Measurements from ENCODE around the gene LEO1.

The LEO1 gene

DNA sequence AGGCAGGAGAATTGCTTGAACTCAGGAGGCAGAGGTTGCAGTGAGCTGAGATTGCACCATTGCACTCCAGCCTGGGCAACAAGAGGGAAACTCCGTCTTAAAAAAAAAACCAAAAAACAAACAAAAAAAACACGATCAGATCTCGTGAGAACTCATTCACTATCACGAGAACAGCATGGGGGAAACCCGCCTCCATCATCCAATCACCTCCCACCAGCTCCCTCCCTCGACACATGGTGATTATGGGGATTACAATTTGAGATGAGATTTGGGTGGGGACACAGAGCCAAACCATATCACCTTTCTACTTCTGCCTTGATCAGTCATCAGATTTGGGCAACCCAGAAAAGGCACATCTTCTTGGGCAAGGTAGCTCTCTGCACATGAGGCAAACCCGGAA, 31.5 kb upstream of the LEO1 start:
- peak; percentile 44 for DNase-seq

DNA sequence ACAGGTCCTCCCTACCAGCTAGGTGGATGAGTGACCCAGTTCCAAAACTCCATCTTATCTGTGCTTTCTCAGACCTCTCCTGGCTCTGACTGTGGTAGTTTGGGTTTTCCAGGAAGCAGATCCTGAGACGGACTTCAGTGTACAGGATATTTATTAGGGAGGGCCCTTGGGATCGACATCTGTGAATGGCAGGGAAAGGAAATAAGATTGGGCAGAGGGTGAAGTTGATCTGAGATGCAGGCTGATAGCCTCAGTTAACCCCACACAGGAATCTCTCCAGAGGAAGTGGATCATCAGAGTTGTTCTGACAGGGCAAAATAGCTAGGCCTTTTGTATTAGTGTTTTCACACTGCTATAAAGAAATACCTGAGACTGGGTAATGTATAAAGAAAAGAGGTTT, 30.8 kb upstream of the LEO1 start:
- peak; percentile 8 for DNase-seq

DNA sequence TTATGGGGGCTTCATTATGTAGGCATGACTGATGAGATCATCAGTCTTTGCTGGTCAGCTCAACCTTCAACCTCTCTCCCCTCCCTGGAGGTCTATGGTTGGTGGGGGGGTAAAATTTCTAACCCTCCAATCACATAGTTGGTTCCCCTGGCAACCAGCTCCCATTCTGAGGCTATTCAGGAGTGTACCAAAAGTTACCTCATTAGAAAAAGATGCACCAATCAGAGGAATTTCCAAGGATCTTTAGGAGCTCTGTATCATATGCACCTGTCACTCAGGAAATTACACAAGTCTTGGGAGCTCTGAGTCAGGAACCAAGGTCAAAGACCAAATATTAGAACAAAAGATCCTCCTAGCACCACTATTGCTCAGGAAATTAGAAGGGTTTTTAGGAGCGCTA, 21.4 kb upstream of the LEO1 start:
- no peak for DNase-seq

DNA sequence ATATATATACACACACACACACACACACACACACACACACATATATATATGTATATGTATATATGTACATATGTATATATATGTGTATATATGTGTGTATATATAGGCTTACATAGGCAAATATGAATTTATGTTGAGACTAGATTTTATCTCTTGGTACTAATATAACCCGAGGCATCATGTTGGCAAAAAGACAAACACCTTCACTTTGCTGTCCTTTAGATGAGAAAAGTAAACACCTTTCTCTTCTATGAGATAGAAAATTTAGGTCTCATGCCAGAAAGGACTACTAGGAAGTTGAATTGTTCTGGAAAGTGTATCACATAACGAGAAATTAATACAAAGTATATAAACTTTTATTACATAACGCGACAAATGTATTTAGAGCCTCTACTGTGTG, 19.6 kb upstream of the LEO1 start:
- no peak for DNase-seq

DNA sequence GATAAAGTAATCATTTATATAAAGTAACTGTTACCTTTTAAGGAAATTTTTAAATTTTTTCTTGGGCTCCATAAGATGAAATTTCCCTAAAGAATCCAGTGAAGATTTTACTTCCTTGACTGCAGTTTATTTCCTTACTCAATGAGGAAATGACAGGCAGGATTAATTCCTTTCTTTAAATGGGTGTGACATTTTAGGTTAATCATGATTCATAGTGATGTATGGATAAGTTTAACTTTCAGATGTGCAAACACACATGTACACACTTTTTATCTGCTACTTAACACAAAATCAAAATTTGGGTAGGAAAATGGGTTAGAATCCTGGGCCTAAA, 11.2 kb upstream of the LEO1 start:
- no peak for DNase-seq

DNA sequence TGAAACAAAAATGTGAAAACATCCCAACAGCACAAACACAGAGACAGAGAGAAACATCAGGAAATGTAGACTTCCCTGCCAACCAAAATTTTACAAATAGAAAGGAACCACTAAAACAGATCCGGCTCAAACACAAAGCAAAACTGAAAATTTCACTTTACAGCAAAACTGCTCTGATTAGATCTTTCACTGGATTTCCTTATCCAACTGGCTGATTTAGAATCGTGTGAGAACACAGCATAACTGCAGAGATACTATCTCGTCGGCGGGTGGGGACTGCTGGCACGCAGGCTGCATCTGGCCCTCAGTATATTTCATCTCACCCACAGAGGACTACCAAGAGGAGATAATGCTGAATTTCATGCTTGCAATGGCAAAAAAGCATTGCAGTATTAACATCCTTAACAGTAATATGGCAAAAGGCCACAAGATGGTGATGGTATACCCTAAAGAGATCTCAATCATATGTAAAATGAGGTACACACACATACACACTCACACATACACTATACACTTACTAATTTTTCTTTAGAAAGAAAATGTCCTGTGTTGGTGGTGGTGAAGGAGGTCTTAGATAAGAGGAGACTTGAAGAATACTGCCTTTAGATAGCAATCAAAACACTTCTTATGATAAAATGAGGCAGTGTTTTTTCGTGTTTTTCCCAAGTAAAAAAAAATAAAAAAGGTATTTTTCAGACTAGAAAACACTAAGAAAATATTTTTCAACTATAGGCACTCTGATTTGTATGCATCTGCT, 10.6 kb upstream of the LEO1 start:
- peak; percentile 74 for DNase-seq

DNA sequence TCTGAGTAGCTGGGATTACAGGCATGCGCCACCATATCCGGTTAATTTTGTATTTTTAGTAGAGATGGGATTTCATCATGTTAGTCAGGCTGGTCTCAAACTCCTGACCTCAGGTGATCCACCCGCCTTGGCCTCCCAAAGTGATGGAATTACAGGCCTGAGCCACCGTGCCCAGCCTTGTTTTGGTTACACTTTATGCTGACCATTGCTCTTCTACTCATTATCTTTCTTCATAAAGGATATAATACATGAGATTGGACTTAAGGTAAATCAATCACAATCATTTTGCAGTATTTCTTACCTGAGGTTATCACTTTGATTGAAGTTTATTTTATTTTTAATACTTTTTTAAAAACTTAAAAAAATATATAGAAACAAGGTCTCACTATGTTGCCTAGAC, 2.2 kb upstream of the LEO1 start:
- no peak for DNase-seq

DNA sequence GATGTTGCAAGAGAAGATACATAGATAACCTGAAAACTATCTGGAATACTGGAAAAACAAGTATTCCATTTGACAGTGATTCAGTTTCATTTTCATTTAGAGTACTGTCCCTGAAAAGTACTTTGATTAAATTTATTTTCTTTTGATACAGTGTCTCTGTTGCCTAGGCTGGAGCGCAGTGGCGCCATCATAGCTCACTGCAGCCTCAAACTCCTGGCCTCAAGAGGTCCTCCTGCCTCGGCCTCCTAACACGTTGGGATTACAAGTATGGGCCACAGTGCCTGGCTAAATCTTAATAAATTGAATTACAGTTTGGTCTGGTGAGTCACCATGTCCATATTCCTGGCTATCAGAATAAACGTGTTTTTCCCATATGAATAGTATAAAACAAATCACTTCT, 1.6 kb upstream of the LEO1 start:
- no peak for DNase-seq

DNA sequence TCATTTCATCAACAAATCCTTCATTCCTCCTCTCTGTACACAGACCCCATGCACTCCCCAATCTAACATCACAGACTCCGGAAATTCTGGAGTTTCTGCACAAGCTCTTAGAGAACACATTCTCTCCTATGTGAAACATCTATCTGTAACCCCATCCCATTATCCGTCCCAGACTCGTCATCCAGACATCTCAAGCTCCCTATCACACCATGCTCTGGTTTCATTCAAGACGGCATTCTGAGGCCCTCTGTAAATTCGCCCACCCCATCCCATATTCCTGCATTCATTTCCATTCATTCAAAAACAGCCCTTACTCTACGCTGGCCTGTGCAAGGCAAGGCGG, 575 bp downstream of the LEO1 start:
- no peak for DNase-seq

DNA sequence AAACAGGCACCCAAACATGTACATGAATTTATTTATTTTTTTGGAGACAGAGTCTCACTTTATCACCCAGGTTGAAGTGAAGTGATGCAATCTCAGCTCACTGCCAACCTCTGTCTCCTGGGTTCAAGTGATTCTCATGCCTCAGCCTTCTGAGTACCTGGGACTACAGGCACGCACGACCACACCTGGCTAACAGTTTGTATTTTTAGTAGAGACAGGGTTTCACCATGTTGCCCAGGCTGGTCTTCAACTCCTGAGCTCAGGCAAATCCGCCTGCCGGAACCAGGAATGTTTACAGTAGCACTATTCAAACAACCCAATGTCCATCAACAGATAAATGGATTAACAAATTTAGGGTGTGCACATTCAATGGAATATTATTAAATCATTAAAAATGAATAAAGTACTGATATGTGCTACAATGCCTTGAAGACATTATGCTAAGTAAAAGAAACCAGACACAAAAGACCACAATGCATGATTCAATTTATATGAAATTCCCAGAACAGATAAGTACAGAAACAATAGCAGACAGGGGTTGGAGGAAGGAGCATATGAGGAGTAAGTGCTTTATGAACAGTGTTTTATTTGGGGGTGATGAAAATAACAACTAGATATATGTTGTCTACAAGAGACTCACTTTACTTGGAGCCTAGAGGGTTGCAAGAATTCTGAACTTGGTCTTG, 1.3 kb downstream of the LEO1 start:
- no peak for DNase-seq

DNA sequence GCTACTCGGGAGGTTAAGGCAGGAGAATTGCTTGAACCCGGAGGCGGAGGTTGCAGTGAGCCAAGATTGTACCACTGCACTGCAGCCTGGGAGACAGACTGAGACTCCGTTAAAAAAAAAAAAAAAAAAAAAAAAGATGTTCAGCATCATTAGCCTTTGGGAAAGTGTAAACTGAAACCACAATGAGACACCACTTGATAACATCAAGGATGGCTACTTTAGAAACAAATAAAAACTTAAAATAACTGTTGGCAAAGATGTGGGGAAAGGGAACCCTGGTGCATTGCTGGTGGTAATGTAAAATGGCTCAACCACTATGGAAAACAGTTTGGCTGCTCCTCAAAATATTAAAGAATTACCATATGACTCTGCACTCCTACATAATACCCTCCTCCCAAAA, 1.9 kb downstream of the LEO1 start:
- no peak for DNase-seq

DNA sequence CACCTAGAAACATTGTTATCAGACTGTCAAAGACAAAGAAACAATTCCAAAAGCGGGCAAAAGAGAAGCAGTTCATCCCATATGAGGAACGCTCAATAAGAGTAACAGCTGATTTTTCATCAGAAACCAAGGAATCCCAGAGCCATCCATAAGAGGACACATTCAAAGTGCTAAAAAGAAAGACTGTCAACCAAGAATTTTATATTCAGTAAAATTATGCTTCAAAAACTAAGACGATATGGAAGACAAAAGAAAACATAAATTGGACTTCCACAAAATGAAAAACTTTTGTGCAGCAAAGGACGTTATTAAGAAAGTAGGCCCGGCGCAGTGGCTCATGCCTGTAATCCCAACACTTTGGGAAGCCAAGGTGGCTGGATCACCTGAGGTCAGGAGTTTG, 4.0 kb downstream of the LEO1 start:
- DNase-seq, result no peak

DNA sequence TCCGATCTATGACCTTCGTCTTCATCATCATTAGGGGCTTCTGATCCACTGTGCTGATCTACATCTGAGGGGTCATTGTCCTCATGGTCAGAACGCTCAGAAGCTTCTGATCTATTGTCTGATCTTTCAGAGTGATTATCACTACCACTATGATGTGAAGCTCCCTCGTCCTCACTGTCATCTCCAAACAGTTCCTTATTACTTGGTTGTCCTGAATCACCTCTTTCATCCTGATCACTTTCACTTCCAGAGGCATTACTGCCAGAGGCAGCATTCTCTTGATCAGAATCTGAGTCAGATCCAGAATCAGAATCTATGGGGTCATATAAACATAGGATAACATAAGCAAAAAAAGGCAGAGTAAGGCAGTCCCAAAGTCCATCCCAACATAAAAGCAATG, 5.4 kb downstream of the LEO1 start:
- DNase-seq, result no peak

DNA sequence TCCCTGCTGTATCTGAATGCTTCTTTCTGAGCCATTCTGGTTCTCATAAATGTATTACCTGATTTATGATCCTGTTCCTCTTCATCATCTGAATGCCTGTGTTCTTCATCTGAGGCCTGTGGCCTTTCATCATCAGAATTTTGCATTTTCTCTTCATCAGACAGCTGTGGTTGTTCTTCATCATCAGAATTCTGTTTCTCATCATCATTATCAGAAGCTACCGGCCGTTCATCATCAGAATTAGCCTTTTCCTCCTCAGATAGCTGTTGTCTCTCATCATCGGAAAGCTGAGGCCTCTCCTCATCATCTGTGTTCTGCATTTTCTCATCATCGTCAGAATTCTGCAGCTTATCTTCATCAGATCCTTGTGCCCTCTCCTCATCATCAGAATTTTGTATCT, 5.9 kb downstream of the LEO1 start:
- DNase-seq, result no peak

DNA sequence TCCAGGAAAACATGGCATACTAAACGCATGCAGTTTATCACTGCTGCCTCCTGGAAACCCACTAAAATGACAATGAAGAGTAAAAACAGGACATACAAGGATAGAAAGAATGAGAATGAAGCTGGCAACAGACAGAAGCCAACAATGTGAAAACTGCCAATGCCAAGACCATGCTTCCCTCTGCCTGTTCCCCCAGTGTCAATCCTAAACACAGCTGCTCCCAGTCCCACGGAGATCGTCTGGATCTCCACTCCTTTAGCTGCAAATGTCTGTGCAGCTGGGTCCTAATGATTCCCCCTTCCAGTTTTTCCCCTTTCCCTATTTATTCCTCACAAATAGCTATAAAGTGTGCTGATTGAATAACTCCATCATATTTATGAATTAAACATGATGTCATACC, 16.1 kb downstream of the LEO1 start:
- no peak for DNase-seq

DNA sequence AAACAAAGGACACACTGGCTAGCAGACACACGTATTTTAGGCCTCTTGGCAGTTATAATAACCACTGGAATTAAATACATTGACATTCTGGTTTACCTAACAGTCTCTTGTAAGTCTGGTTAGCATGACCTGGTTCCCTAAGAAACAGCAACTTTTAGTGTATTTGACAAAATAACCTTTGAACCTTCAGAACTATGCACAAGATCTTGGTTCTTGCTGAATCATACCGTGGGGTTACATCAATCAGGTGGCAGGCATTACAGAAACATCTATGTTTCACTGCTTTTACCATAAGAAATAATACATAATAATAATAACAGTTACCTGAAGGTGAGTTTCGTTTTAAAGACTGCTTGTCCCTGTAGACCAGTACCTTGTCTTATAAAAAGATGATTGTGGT, 18.8 kb downstream of the LEO1 start:
- no peak for DNase-seq

DNA sequence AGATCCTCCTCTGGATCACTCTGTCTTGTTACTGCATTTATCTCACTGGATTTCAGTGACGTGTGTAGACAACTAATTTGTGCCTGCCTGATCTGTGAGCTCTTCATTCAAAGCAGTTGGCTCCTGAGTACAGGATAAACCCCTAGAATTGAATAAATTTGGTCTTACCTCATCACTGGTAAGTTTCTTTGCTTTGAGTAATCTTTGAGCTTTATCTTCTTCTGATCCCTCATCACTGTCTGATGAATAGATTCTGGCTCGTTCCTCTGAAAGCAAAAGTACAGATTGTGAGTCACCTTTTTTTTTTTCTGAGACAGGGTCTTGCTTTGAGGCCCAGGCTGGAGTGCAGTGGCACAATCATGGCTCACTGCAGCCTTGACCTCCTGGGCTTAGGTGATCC, 24.5 kb downstream of the LEO1 start:
- DNase-seq, result no peak

DNA sequence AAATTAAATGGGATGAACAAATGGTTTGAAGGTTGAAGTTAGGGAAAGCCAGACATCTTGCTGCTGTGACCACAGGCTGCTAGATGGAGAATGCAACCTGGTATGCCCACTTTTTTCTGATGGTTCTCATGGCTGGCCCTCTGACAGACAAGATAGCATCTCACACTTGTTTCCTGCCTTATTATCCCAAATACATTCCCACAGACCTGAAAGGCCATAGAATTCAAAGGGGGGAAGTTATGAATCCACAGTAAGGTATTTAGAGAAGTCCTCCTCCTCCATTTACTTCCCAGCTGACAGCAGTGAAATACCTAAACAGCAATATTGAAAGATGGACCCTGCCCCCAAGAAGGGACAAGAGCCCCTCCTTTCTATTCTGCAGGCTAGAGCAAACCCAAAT, 32.4 kb downstream of the LEO1 start:
- DNase-seq, result peak; percentile 20

DNA sequence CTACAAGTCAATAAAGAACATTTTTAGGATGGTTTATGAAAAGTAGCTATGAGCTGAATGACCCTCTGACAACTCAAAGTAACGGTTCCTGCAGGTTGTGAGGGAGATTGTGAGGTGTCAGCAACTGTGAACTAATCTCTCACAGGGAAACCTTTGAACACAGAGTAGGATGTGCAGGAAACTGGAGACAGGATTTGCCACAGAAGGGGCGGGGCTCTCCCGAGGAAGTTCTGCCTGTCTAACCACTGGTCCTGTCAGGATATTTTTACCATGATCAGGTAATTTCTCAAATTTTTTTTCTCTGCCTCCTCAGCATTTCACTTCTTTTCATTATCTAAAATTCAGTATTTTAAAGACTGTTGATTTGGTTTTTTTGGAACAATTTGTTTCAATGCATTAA, 33.3 kb downstream of the LEO1 start:
- peak; percentile 17 for DNase-seq

DNA sequence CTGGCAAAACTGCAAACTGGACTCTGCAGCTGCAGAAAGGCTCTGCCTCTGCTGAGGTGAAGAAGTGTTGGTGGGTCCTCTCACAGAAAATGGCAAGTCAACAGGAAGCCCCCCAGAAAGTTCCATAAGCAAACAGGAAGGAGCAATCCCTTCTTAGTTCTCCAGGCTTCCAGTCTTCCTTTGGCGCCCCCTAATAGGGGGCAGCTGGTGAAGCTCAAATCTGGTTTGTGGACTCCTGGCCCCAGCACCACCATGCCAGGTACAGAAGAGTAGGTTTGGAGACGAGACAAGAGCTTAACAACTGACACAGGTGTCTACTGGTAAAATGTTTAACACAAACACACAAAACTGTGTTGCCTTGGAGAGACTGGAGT, 35.5 kb downstream of the LEO1 start:
- DNase-seq, result peak; percentile 44

DNA sequence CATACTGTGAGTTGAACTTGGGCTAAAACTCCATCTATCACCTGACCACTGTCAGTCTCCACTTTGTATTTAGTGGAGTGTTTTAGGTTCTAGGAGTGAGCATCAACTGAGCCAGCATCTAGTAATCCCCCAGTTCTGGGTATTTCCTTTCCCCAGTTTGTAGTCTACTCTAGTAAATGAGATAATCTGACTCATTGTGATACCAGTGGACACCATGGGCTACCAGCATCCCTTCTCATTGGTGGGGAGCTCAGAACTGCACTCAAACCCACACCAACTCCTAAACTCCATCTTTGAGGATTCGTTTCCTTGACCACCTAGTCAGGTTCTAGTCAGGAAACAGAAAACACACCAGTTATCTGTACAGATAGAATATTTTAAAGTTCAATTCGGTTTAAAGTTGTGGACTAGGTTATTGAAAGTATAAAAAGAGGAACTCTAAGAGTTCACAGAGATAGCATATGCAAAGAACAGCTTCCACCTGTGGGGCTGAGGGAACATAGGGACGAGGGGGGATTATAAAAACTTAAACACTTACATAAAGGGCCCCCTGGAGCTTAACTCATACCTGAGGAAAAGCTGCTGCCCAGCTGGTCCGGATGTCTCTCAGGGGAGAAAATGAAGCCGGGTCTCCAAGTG, 36.0 kb downstream of the LEO1 start:
- peak; percentile 23 for DNase-seq

DNA sequence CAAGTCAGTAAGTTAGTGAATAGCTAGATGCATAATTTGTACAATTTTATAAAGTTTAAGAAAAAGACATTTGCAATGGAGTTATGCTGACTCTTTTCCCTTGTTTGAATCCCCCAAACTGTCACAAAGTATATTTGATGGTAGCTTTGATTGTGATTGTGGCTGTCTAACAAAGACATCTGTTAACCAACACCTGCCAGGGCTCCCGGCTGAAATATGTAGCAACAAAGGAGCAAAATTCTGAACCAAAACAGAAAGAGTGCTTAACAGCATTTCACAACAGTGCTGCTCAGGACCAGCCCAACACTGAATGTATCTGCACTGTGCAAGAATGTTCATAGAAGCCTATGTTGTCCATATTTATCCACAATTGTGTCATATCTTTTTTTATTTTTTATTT, 39.4 kb downstream of the LEO1 start:
- DNase-seq, result peak; percentile 7

DNA sequence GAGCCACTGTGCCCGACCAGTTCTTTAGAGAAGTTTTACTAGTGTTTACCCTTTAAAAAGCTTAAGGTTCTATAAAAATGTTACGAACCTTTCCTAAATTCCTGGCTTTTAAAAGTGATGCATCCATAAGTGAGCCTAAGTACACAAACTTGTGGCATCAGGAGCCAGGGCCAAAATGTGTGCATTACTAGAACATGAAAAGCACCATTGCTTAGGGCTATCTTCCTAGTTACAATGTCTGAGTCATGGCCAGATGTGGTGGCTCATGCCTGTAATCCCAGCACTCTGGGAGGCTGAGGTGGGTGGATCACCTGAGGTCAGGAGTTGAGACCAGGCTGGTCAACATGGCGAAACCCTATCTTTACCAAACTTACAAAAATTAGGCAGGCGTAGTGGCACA, 39.9 kb downstream of the LEO1 start:
- peak; percentile 26 for DNase-seq

DNA sequence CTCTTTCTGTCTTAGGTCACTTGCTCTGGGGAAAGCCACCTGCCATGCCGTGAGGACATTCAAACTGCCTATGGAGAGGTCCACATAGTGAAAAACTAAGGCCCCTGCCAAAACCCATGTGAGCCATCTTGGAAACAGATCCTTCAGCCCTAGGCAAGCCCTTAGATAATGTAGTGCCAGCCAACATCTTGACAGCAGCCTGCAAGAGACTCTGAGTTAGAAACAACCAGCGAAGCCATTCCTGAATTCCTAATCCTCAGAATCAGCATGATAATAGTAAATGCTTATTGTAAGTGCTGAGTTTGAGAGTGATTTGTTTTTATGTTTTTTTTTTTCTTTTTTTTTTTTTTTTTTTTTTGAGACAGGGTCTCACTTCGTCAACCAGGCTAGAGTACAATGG, 40.6 kb downstream of the LEO1 start:
- peak; percentile 35 for DNase-seq

DNA sequence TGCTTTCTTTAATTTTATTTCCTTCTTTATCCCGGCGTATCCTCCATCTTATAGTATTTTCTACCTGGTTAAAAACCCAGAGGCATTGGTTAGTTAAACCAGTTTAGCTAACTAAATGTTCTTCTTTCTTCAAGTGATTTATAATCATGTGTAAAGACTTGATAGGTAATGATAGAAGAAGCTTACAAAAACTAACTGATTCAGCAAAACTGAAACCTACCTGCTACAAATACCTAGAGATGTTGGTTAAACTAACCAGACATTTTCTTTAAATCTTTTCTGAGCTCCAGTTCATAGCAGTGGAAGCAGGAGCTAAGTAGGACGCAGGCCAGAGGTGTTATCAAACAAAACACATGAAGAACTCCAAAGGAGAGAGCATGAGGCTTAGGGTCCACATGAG, 44.8 kb downstream of the LEO1 start:
- no peak for DNase-seq

All from activated CD8-positive, alpha-beta memory T cell treated with anti-CD3 and anti-CD28 coated beads, Interleukin-2, amount 50 U/mL, for 48 hours (primary cell).